GM04504 (cell line): Measurements from ENCODE around the gene HORMAD1.
A peak's percentile ranks its signal among the peaks of the same experiment; 100 is the strongest.
"Not testable (repeated sequence)": the region's sequence is repeated elsewhere in the genome, so short reads cannot be mapped to it uniquely, and the experiment has no call there.

Experiments used
- DNase-seq: peaks from one replicate; pipeline ENCODE4 v3.0.0-alpha.2; 2012; ENCODE audit warnings: low read depth

Gene HORMAD1

GRCh38 chr1:150696995-150697927 lies 23.4 kb downstream of the HORMAD1 start, which contains the start of gene GOLPH3L:
Gene GOLPH3L (minus strand): TSS chr1:150697154. CDS start chr1:150694838, 2,316 bp downstream.
- DNase-seq, result peak; percentile 98

- DNase-seq, result no peak
These were observed 24.1 kb downstream of the HORMAD1 start for GRCh38 chr1:150696590-150696989.

GRCh38 chr1:150696162-150696561 lies 24.5 kb downstream of the HORMAD1 start:
- DNase-seq, result no peak

GRCh38 chr1:150695561-150695960 lies 25.1 kb downstream of the HORMAD1 start:
- no peak for DNase-seq

- DNase-seq, result no peak
These were observed 28.0 kb downstream of the HORMAD1 start for GRCh38 chr1:150692720-150693119.

GRCh38 chr1:150688763-150689162 lies 31.9 kb downstream of the HORMAD1 start:
- DNase-seq, result no peak

GRCh38 chr1:150686275-150686674 lies 34.4 kb downstream of the HORMAD1 start:
- no peak for DNase-seq

- no peak for DNase-seq
These were observed 36.8 kb downstream of the HORMAD1 start for GRCh38 chr1:150683914-150684313.

- no peak for DNase-seq
These were observed 41.7 kb downstream of the HORMAD1 start for GRCh38 chr1:150678988-150679387.

GRCh38 chr1:150674881-150675280 lies 45.8 kb downstream of the HORMAD1 start:
- DNase-seq, result no peak

- DNase-seq, result no peak
These were observed 57.4 kb downstream of the HORMAD1 start for GRCh38 chr1:150663321-150663720.

GRCh38 chr1:150662811-150663210 lies 57.9 kb downstream of the HORMAD1 start:
- no peak for DNase-seq

- DNase-seq, result no peak
These were observed 59.5 kb downstream of the HORMAD1 start for GRCh38 chr1:150661156-150661555.

- DNase-seq, result no peak
These were observed 60.1 kb downstream of the HORMAD1 start for GRCh38 chr1:150660584-150660983.

- DNase-seq, result not testable (repeated sequence)
These were observed 63.6 kb downstream of the HORMAD1 start for GRCh38 chr1:150657064-150657463.

GRCh38 chr1:150654635-150655034 lies 66.1 kb downstream of the HORMAD1 start:
- DNase-seq, result not testable (repeated sequence)

GRCh38 chr1:150650193-150650592 lies 70.5 kb downstream of the HORMAD1 start:
- no peak for DNase-seq

GRCh38 chr1:150649441-150650075 lies 71.1 kb downstream of the HORMAD1 start:
- no peak for DNase-seq
